Measurements from ENCODE around the gene ISCU. TPM values are rescaled to one million over a fixed set of nuclear protein-coding genes. Genes with fewer than 3 reads are reported as not detected.

The ISCU gene
- total and polyA plus RNA-seq, 5 donors, result 276 to 457 (median 320) TPM

GRCh38 chr12:108598553-108599250, 36.3 kb downstream of the ISCU start:
- ATAC-seq (no peak), DNase-seq (no peak)
- intact Hi-C loops (cut with DNase I), result no loop called here
- Histone ChIP-seq H3K27me3 (ENCODE audit: control insufficient read depth, insufficient read depth) (no peaks in the 10 kb centered on the region), H3K4me1 (ENCODE audit: control insufficient read depth, insufficient read depth, low read length) (no peaks in the 10 kb centered on the region), H3K4me3 (ENCODE audit: low read length) (no peak overlapping the region), H3K9me3 (ENCODE audit: control insufficient read depth, low read length) (no peaks in the 10 kb centered on the region), H3K27ac (ENCODE audit: low read length) (no peak overlapping the region)
- WGBS, result 88% methylated on average over 11 of the region's 11 CpGs

GRCh38 chr12:108599541-108599940, 37.1 kb downstream of the ISCU start:
- DNase-seq (no peak), ATAC-seq (no peak)
- Histone ChIP-seq H3K27me3 (ENCODE audit: control insufficient read depth, insufficient read depth) (no peaks in the 10 kb centered on the region), H3K4me3 (ENCODE audit: low read length) (no peak overlapping the region), H3K27ac (ENCODE audit: low read length) (no peak overlapping the region), H3K9me3 (ENCODE audit: control insufficient read depth, low read length) (no peaks in the 10 kb centered on the region), H3K4me1 (ENCODE audit: control insufficient read depth, insufficient read depth, low read length) (no peaks in the 10 kb centered on the region)
- intact Hi-C loops (cut with DNase I), result no loop called here
- WGBS, result 82% methylated on average over 6 of the region's 6 CpGs

- no peaks in the 10 kb centered on the region for H3K27me3 ChIP-seq (ENCODE audit: control insufficient read depth, insufficient read depth)
- no peaks in the 10 kb centered on the region for H3K4me1 ChIP-seq (ENCODE audit: control insufficient read depth, insufficient read depth, low read length)
- WGBS, result 85% methylated on average over 10 of the region's 10 CpGs
- DNase-seq, result no peak
- no peak overlapping the region for H3K27ac ChIP-seq (ENCODE audit: low read length)
- H3K4me3 ChIP-seq (ENCODE audit: low read length), result no peak overlapping the region
- intact Hi-C loops (cut with DNase I), result no loop called here
- ATAC-seq, result no peak
- no peaks in the 10 kb centered on the region for H3K9me3 ChIP-seq (ENCODE audit: control insufficient read depth, low read length)
Measured at GRCh38 chr12:108599948-108600701, 37.7 kb downstream of the ISCU start.

GRCh38 chr12:108600702-108601007, 38.3 kb downstream of the ISCU start:
- intact Hi-C loops (cut with DNase I), result no loop called here
- ATAC-seq (no peak), DNase-seq (no peak)
- Histone ChIP-seq H3K27me3 (ENCODE audit: control insufficient read depth, insufficient read depth) (no peaks in the 10 kb centered on the region), H3K27ac (ENCODE audit: low read length) (no peak overlapping the region), H3K4me1 (ENCODE audit: control insufficient read depth, insufficient read depth, low read length) (no peaks in the 10 kb centered on the region), H3K4me3 (ENCODE audit: low read length) (no peak overlapping the region), H3K9me3 (ENCODE audit: control insufficient read depth, low read length) (no peaks in the 10 kb centered on the region)
- 65% methylated on average over 4 of the region's 4 CpGs for WGBS

GRCh38 chr12:108602209-108602705, 39.9 kb downstream of the ISCU start:
- no peak for ATAC-seq
- Histone ChIP-seq H3K9me3 (ENCODE audit: control insufficient read depth, low read length) (no peaks in the 10 kb centered on the region), H3K4me3 (ENCODE audit: low read length) (no peak overlapping the region), H3K27me3 (ENCODE audit: control insufficient read depth, insufficient read depth) (no peaks in the 10 kb centered on the region), H3K4me1 (ENCODE audit: control insufficient read depth, insufficient read depth, low read length) (no peaks in the 10 kb centered on the region), H3K27ac (ENCODE audit: low read length) (no peak overlapping the region)
- WGBS, result 95% methylated on average over 9 of the region's 9 CpGs
- intact Hi-C loops (cut with DNase I), result no loop called here
- DNase-seq, result no peak

GRCh38 chr12:108602976-108603704, 40.7 kb downstream of the ISCU start:
- Histone ChIP-seq H3K4me3 (ENCODE audit: low read length) (no peak overlapping the region), H3K4me1 (ENCODE audit: control insufficient read depth, insufficient read depth, low read length) (no peaks in the 10 kb centered on the region), H3K27me3 (ENCODE audit: control insufficient read depth, insufficient read depth) (no peaks in the 10 kb centered on the region), H3K27ac (ENCODE audit: low read length) (no peak overlapping the region), H3K9me3 (ENCODE audit: control insufficient read depth, low read length) (no peaks in the 10 kb centered on the region)
- 91% methylated on average over 15 of the region's 15 CpGs for WGBS
- no peak for DNase-seq
- intact Hi-C loops (cut with DNase I), result no loop called here
- no peak for ATAC-seq

GRCh38 chr12:108603743-108604142, 41.3 kb downstream of the ISCU start:
- Histone ChIP-seq H3K27ac (ENCODE audit: low read length) (no peak overlapping the region), H3K4me3 (ENCODE audit: low read length) (no peak overlapping the region), H3K27me3 (ENCODE audit: control insufficient read depth, insufficient read depth) (no peaks in the 10 kb centered on the region), H3K9me3 (ENCODE audit: control insufficient read depth, low read length) (no peaks in the 10 kb centered on the region), H3K4me1 (ENCODE audit: control insufficient read depth, insufficient read depth, low read length) (no peaks in the 10 kb centered on the region)
- WGBS, result 88% methylated on average over 4 of the region's 4 CpGs
- DNase-seq, result no peak
- no peak for ATAC-seq
- intact Hi-C loops (cut with DNase I), result no loop called here

- H3K9me3 ChIP-seq (ENCODE audit: control insufficient read depth, low read length), result no peaks in the 10 kb centered on the region
- H3K4me3 ChIP-seq (ENCODE audit: low read length), result no peak overlapping the region
- WGBS, result 45% methylated on average over 14 of the region's 14 CpGs
- intact Hi-C loops (cut with DNase I), result no loop called here
- DNase-seq (no peak), ATAC-seq (no peak)
- H3K27me3 ChIP-seq (ENCODE audit: control insufficient read depth, insufficient read depth), result no peaks in the 10 kb centered on the region
- no peaks in the 10 kb centered on the region for H3K4me1 ChIP-seq (ENCODE audit: control insufficient read depth, insufficient read depth, low read length)
- no peak overlapping the region for H3K27ac ChIP-seq (ENCODE audit: low read length)
Measured at GRCh38 chr12:108604208-108604941, 42.0 kb downstream of the ISCU start.

- DNase-seq (no peak), ATAC-seq (no peak)
- no peaks in the 10 kb centered on the region for H3K9me3 ChIP-seq (ENCODE audit: control insufficient read depth, low read length)
- no peak overlapping the region for H3K4me3 ChIP-seq (ENCODE audit: low read length)
- H3K4me1 ChIP-seq (ENCODE audit: control insufficient read depth, insufficient read depth, low read length), result no peaks in the 10 kb centered on the region
- intact Hi-C loops (cut with DNase I), result no loop called here
- no peaks in the 10 kb centered on the region for H3K27me3 ChIP-seq (ENCODE audit: control insufficient read depth, insufficient read depth)
- 54% methylated on average over 3 of the region's 3 CpGs for WGBS
- no peak overlapping the region for H3K27ac ChIP-seq (ENCODE audit: low read length)
Measured at GRCh38 chr12:108605000-108605689, 42.7 kb downstream of the ISCU start.

- Histone ChIP-seq H3K27me3 (ENCODE audit: control insufficient read depth, insufficient read depth) (no peaks in the 10 kb centered on the region), H3K4me1 (ENCODE audit: control insufficient read depth, insufficient read depth, low read length) (no peaks in the 10 kb centered on the region), H3K9me3 (ENCODE audit: control insufficient read depth, low read length) (no peaks in the 10 kb centered on the region), H3K4me3 (ENCODE audit: low read length) (no peak overlapping the region), H3K27ac (ENCODE audit: low read length) (no peak overlapping the region)
- no peak for ATAC-seq
- no peak for DNase-seq
- intact Hi-C loops (cut with DNase I), result no loop called here
- WGBS, result 97% methylated on average over 4 of the region's 4 CpGs
Measured at GRCh38 chr12:108605690-108606406, 43.5 kb downstream of the ISCU start.

Data from right cardiac atrium (tissue), 5 donors.